NCI-H524 (cell line): ENCODE results near the gene VPS45.

Experiments used
- DNase-seq, 2 experiments: peaks; one replicate each; lab custom pipeline; 2025; lab: John Stamatoyannopoulos, UW

Gene VPS45

GRCh38 chr1:150194381-150195031 is 126.9 kb downstream of the VPS45 start:
- no peak for DNase-seq
